Lower leg skin (tissue), 3 donors: ENCODE data around the gene DTNA.

Experiments
- CTCF ChIP-seq, 3 donors: fragments of 450-650 bp; IDR thresholded peaks; one replicate each; pipeline ENCODE4 v1.5.1; 2016; ENCODE audit warnings: antibody characterized with exemption in 3 of 3, mild to moderate bottlenecking in 3 of 3, moderate library complexity in 2 of 3
- POLR2A ChIP-seq, 2 donors: fragments of 450-650 bp; IDR thresholded peaks; one replicate each; pipeline ENCODE4 v1.6.1; 2016 to 2017; ENCODE audit warnings: antibody characterized with exemption in 2 of 2, mild to moderate bottlenecking in 1 of 2, moderate library complexity in 1 of 2

- no peak for TF ChIP-seq CTCF (IDR thresholded peaks at IDR 0.05)
- no peak for TF ChIP-seq POLR2A (IDR thresholded peaks at IDR 0.05)
Observed at GRCh38 chr18:34933909-34934661, 224.0 kb downstream of the DTNA start.
